HuH-7 (cell line): ENCODE data around the gene KCNH2.
A peak's percentile ranks its signal among the peaks of the same experiment; 100 is the strongest.
"Not testable (repeated sequence)": the region's sequence is repeated elsewhere in the genome, so short reads cannot be mapped to it uniquely, and the experiment has no call there.

Source experiments
- DNase-seq: peaks from one replicate; pipeline ENCODE4 v3.0.0; 2011; ENCODE audit warnings: low spot score

The KCNH2 gene, protein sequence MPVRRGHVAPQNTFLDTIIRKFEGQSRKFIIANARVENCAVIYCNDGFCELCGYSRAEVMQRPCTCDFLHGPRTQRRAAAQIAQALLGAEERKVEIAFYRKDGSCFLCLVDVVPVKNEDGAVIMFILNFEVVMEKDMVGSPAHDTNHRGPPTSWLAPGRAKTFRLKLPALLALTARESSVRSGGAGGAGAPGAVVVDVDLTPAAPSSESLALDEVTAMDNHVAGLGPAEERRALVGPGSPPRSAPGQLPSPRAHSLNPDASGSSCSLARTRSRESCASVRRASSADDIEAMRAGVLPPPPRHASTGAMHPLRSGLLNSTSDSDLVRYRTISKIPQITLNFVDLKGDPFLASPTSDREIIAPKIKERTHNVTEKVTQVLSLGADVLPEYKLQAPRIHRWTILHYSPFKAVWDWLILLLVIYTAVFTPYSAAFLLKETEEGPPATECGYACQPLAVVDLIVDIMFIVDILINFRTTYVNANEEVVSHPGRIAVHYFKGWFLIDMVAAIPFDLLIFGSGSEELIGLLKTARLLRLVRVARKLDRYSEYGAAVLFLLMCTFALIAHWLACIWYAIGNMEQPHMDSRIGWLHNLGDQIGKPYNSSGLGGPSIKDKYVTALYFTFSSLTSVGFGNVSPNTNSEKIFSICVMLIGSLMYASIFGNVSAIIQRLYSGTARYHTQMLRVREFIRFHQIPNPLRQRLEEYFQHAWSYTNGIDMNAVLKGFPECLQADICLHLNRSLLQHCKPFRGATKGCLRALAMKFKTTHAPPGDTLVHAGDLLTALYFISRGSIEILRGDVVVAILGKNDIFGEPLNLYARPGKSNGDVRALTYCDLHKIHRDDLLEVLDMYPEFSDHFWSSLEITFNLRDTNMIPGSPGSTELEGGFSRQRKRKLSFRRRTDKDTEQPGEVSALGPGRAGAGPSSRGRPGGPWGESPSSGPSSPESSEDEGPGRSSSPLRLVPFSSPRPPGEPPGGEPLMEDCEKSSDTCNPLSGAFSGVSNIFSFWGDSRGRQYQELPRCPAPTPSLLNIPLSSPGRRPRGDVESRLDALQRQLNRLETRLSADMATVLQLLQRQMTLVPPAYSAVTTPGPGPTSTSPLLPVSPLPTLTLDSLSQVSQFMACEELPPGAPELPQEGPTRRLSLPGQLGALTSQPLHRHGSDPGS

GRCh38 chr7:150978126-150978789, at the start of gene KCNH2:
Gene KCNH2, minus strand, starts transcription at chr7:150978321. Its CDS starts 408 bp downstream, at chr7:150977913.
- peak; percentile 86 for DNase-seq

GRCh38 chr7:151027728-151028130, 49.6 kb upstream of the KCNH2 start:
- DNase-seq = not testable (repeated sequence)

- not testable (repeated sequence) for DNase-seq
Observed at GRCh38 chr7:151026771-151027727, 48.9 kb upstream of the KCNH2 start.

DNA sequence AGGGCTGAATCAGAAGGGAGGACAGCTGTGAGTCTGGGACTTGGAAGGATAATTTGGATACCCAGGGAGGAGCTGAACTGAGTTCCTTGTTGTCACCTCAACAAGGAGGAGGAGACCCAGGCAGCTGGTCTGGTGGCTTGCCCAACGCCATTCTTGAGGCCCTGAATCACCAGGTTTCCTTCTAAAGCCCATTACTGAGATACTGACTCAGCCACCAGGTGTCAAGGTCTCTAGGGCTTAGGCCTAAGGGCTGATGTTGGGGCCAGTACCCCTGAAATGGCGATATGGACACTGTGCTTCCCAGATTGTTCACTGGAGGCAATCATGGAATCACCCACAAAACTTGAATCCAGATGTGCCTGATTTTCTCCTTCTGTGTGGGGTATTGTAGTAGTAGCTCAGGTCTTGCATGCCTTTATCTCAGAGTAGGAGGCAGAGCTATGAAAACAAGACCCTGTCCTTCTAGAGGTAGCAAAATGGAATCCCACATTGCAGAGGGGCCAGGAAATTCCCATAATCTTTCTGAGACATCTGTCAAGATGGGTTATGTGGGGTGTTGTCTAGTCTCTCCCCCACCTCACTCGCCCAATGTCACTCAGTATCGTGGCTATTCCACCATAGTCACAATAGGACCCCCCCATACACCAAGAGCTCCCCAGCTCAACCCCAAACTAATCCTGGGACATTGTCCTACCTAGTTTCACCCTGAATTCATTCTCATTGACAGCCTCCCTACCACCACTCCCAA, 48.0 kb upstream of the KCNH2 start:
- DNase-seq = no peak

- no peak for DNase-seq
Observed at GRCh38 chr7:151024435-151025056, 46.4 kb upstream of the KCNH2 start, which contains the start of gene ATG9B. Gene ATG9B, minus strand, starts transcription at chr7:151024494. Its CDS starts 71 bp downstream, at chr7:151024423.

DNA sequence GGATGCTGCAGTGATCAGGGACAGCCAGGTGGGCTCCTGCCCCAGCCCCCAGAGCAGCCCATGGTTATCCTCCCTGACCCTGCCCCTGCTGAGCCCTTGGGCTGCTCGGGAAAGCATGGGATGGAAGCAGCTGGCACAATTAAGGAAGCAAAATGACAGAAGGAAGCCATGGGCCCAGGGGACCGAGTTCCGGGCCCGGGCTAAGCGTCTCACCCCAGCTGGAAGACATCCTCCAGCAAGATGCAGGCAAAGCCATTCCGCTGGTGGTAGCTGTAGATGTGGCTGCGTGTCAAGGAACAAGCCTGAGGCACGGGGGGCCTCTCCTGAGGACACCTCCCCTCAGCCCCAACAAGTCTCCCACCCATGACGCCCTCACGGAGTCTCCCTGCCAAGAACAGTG, 45.1 kb upstream of the KCNH2 start:
- no peak for DNase-seq

- no peak for DNase-seq
Observed at GRCh38 chr7:151020231-151020630, 42.1 kb upstream of the KCNH2 start.

GRCh38 chr7:151019130-151019447, 41.0 kb upstream of the KCNH2 start:
- no peak for DNase-seq

DNA sequence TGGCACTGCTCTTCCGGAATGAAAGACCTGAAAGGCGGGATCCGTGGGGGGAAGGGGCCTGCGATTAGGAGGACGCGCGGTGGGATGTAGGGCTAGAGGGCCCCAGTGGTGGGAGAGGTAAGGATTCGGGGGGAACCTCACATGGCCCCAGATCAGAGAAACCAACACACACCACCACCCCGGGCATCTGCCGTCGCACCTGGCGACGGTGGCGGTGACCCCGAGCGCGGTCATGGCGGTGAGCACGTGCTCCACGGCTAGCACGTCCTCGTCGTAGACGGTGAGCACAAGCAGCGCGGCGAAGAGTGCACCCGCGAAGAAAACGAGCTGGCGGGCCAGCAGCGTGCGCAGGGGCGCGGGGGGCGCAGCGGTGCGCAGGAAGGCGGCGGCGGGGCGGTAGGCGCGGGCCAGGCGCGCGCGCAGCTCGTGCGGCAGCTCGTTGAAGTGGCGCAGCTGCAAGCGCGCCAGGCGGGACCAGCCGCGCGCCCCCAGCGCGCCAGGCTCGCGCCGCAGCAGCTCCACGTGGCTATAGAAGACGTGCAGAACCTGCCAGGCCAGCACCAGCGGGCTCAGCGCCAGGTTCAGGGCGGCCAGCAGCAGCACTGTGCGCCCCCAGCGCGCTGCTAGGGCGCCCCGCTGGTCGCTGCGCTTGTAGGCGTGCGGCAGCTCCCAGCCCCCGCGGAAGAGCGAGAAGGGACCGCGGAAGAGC, 40.5 kb upstream of the KCNH2 start:
- DNase-seq = no peak

DNA sequence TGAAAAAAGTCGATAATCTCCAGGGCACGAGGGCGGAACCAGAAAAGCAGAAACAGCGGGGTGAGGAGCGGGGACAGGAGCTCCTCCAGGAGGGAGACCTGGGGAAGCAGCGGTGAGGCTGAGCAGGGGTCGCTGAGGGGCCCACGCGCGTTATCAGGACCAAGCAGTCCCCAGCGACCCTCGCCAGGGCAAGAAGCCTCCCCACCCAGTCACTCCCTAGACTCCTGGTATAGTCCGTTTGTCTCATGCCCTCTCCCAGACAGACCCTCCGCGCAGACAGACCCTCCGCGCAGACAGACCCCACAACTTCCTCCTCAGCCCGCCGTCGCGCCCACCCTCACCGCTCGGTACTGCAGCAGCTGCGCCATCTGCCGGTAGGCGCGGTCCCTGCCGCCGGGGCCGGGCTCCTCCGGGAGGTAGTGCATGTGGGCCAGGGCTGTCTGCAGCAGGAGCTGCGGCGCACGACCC, 39.9 kb upstream of the KCNH2 start:
- peak; percentile 93 for DNase-seq

DNA sequence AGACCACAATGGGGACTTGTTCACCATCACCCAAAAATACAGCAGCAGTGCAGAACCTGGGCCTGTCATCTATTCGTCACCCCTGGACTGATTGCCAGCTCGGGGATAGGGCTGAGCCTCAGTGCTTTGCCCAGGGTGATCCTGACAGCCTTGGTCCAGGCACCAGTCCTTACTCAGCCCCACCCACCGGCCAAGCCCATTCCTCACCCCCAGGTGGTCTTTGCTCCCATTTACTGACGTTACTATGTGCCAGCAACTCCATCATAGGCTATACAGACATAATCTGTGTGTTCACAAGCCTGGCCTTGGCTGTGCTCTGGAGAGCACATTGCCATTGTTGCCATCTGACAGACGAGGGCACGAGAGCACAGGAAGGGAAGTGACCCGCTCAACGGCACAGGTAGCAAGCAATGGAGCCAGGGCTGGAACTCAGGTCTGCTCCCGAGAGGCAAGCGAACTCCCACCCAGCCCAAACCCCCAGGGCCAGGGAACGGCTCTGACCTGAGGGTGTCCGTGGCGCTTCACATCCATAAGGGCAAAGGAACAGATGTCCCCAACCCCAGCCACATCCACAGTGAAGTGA, 39.3 kb upstream of the KCNH2 start:
- DNase-seq = no peak

- no peak for DNase-seq
Observed at GRCh38 chr7:151016942-151017341, 38.8 kb upstream of the KCNH2 start.

DNA sequence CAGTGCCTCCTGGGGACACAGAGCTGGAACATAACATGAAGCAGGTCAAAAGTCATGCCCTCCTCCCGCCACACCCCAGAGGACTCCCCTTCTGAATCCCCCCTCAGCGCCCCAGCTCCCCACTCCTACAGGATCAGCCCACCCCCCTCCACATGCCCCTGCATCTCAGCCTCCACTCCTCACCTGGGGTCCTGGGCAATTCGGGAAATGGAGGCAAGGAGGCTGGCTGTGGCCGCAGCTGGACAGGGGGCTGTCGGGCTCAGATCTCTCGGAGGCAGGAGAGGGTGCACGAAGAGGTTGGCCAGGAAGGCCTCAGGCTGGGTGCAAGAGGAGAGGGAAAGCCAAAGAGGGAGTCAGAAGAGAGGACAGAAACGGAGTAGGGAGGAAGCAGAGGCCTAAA, 38.4 kb upstream of the KCNH2 start:
- no peak for DNase-seq

- DNase-seq = no peak
Observed at GRCh38 chr7:151015967-151016366, 37.8 kb upstream of the KCNH2 start.

GRCh38 chr7:151014950-151015349, 36.8 kb upstream of the KCNH2 start:
- no peak for DNase-seq

DNA sequence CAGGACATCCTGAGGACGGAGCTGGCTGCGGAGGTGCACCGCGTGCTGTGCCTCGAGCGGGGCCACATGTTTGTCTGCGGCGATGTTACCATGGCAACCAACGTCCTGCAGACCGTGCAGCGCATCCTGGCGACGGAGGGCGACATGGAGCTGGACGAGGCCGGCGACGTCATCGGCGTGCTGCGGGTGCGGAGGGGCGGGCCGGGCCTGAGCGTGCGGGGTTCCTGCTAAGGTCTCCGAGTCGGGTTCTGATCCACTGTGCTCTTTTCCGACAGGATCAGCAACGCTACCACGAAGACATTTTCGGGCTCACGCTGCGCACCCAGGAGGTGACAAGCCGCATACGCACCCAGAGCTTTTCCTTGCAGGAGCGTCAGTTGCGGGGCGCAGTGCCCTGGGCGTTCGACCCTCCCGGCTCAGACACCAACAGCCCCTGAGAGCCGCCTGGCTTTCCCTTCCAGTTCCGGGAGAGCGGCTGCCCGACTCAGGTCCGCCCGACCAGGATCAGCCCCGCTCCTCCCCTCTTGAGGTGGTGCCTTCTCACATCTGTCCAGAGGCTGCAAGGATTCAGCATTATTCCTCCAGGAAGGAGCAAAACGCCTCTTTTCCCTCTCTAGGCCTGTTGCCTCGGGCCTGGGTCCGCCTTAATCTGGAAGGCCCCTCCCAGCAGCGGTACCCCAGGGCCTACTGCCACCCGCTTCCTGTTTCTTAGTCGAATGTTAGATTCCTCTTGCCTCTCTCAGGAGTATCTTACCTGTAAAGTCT, 35.8 kb upstream of the KCNH2 start:
- DNase-seq = peak; percentile 96

GRCh38 chr7:151013356-151013732, 35.2 kb upstream of the KCNH2 start:
- DNase-seq = no peak

DNA sequence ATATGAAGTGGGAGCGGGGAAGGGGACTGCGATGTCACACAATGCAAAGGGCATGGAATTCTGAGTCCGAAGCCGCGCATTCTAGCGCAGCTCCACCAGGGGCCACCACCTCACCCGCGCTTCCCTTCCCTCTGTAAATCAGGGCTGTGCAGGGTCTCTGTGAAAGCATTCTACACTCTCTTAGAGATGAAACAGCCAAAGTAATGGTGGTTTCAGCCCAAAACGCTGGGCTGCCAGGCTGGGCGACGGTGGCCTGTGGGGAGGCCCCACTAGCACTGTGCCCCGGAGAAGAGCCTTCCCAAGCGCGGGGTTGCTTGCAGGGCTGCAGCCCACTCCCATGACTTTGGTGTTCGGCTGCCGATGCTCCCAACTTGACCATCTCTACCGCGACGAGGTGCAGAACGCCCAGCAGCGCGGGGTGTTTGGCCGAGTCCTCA, 34.8 kb upstream of the KCNH2 start:
- DNase-seq = peak; percentile 94
